ENCODE results near the gene MRPS18A. TPM values are rescaled to one million over a fixed set of nuclear protein-coding genes. Genes with fewer than 3 reads are reported as not detected.

The MRPS18A gene
- total and polyA plus RNA-seq, 9 of the 15 experiments (the other 6 are each of a cell fraction or from before 2014, with no cell fraction given) = 87.5 to 243 (median 125) TPM

DNA sequence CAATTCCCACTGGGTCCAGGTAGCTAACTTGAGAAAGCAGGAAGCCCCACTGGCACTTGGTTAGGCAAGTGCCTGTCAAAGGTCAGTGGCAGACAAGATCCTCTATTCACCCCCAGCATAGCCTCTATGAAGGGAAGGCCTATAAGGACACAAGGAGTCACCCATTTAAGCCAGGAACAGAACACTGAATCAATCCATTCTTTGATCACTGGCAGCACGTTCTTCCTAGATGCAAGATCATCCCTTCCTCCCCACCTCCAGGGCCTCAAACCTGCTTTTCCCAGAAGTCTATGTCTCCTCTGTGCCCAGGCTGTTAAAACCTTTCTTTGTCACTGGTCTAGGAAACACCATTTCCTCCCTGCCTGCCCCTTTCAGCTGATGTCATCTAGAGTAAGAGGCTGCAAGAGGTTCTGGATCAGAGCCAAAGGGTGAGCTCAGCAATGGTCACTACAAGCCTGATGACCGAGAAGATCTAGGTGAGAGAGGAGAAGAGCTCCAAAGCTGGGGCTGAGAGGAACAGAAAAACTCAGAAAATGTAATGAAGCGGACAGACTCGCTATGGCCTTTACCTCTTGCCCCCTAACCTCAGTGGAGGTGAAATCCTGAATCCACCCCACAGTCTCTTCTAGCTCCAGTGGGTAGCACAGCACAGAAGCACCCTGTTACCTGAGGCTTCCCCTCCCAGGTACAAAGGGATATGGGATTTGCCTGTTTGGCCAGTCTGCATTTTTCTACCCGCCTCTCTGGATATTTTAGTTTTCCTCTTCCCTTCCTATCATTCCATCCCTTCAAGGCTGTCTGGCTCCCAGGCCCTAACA lies 60.4 kb downstream of the MRPS18A start (continued):
- TF ChIP-seq, protein P1, sequence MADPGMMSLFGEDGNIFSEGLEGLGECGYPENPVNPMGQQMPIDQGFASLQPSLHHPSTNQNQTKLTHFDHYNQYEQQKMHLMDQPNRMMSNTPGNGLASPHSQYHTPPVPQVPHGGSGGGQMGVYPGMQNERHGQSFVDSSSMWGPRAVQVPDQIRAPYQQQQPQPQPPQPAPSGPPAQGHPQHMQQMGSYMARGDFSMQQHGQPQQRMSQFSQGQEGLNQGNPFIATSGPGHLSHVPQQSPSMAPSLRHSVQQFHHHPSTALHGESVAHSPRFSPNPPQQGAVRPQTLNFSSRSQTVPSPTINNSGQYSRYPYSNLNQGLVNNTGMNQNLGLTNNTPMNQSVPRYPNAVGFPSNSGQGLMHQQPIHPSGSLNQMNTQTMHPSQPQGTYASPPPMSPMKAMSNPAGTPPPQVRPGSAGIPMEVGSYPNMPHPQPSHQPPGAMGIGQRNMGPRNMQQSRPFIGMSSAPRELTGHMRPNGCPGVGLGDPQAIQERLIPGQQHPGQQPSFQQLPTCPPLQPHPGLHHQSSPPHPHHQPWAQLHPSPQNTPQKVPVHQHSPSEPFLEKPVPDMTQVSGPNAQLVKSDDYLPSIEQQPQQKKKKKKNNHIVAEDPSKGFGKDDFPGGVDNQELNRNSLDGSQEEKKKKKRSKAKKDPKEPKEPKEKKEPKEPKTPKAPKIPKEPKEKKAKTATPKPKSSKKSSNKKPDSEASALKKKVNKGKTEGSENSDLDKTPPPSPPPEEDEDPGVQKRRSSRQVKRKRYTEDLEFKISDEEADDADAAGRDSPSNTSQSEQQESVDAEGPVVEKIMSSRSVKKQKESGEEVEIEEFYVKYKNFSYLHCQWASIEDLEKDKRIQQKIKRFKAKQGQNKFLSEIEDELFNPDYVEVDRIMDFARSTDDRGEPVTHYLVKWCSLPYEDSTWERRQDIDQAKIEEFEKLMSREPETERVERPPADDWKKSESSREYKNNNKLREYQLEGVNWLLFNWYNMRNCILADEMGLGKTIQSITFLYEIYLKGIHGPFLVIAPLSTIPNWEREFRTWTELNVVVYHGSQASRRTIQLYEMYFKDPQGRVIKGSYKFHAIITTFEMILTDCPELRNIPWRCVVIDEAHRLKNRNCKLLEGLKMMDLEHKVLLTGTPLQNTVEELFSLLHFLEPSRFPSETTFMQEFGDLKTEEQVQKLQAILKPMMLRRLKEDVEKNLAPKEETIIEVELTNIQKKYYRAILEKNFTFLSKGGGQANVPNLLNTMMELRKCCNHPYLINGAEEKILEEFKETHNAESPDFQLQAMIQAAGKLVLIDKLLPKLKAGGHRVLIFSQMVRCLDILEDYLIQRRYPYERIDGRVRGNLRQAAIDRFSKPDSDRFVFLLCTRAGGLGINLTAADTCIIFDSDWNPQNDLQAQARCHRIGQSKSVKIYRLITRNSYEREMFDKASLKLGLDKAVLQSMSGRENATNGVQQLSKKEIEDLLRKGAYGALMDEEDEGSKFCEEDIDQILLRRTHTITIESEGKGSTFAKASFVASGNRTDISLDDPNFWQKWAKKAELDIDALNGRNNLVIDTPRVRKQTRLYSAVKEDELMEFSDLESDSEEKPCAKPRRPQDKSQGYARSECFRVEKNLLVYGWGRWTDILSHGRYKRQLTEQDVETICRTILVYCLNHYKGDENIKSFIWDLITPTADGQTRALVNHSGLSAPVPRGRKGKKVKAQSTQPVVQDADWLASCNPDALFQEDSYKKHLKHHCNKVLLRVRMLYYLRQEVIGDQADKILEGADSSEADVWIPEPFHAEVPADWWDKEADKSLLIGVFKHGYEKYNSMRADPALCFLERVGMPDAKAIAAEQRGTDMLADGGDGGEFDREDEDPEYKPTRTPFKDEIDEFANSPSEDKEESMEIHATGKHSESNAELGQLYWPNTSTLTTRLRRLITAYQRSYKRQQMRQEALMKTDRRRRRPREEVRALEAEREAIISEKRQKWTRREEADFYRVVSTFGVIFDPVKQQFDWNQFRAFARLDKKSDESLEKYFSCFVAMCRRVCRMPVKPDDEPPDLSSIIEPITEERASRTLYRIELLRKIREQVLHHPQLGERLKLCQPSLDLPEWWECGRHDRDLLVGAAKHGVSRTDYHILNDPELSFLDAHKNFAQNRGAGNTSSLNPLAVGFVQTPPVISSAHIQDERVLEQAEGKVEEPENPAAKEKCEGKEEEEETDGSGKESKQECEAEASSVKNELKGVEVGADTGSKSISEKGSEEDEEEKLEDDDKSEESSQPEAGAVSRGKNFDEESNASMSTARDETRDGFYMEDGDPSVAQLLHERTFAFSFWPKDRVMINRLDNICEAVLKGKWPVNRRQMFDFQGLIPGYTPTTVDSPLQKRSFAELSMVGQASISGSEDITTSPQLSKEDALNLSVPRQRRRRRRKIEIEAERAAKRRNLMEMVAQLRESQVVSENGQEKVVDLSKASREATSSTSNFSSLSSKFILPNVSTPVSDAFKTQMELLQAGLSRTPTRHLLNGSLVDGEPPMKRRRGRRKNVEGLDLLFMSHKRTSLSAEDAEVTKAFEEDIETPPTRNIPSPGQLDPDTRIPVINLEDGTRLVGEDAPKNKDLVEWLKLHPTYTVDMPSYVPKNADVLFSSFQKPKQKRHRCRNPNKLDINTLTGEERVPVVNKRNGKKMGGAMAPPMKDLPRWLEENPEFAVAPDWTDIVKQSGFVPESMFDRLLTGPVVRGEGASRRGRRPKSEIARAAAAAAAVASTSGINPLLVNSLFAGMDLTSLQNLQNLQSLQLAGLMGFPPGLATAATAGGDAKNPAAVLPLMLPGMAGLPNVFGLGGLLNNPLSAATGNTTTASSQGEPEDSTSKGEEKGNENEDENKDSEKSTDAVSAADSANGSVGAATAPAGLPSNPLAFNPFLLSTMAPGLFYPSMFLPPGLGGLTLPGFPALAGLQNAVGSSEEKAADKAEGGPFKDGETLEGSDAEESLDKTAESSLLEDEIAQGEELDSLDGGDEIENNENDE (IDR thresholded peaks at IDR 0.05; ENCODE audit: low read depth, low read length) = no peak
- TF ChIP-seq HDAC1 (IDR thresholded peaks at IDR 0.05) (peak in 1 of 2 experiments; percentile 9; a peak in 1 of 4 replicates), NFXL1 (CRISPR knock-in tag; IDR thresholded peaks at IDR 0.05) (peak; percentile 91; the same call in 1 of the 2 replicates), RFX1 (IDR thresholded peaks at IDR 0.05) (no peak), GTF2A2 (tag; IDR thresholded peaks at IDR 0.05) (peak; percentile 75; the same call in 1 of the 2 replicates), MCM2 (IDR thresholded peaks at IDR 0.05; ENCODE audit: low read depth) (no peak), CHCHD3 (CRISPR knock-in tag; IDR thresholded peaks at IDR 0.05) (no peak), NFE2 (IDR thresholded peaks at IDR 0.05; ENCODE audit: low read depth) (peak; percentile 70)
- TF ChIP-seq, protein P2, sequence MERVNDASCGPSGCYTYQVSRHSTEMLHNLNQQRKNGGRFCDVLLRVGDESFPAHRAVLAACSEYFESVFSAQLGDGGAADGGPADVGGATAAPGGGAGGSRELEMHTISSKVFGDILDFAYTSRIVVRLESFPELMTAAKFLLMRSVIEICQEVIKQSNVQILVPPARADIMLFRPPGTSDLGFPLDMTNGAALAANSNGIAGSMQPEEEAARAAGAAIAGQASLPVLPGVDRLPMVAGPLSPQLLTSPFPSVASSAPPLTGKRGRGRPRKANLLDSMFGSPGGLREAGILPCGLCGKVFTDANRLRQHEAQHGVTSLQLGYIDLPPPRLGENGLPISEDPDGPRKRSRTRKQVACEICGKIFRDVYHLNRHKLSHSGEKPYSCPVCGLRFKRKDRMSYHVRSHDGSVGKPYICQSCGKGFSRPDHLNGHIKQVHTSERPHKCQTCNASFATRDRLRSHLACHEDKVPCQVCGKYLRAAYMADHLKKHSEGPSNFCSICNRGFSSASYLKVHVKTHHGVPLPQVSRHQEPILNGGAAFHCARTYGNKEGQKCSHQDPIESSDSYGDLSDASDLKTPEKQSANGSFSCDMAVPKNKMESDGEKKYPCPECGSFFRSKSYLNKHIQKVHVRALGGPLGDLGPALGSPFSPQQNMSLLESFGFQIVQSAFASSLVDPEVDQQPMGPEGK (CRISPR knock-in tag; IDR thresholded peaks at IDR 0.05; ENCODE audit: borderline replicate concordance) = peak; percentile 67; the same call in 1 of the 2 replicates
- TF ChIP-seq, protein P3, sequence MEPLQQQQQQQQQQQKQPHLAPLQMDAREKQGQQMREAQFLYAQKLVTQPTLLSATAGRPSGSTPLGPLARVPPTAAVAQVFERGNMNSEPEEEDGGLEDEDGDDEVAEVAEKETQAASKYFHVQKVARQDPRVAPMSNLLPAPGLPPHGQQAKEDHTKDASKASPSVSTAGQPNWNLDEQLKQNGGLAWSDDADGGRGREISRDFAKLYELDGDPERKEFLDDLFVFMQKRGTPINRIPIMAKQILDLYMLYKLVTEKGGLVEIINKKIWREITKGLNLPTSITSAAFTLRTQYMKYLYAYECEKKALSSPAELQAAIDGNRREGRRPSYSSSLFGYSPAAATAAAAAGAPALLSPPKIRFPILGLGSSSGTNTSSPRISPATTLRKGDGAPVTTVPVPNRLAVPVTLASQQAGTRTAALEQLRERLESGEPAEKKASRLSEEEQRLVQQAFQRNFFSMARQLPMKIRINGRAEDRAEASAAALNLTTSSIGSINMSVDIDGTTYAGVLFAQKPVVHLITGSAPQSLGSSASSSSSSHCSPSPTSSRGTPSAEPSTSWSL (CRISPR knock-in tag; IDR thresholded peaks at IDR 0.05; ENCODE audit: borderline replicate concordance) = no peak
- TF ChIP-seq, protein P4, sequence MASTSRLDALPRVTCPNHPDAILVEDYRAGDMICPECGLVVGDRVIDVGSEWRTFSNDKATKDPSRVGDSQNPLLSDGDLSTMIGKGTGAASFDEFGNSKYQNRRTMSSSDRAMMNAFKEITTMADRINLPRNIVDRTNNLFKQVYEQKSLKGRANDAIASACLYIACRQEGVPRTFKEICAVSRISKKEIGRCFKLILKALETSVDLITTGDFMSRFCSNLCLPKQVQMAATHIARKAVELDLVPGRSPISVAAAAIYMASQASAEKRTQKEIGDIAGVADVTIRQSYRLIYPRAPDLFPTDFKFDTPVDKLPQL (IDR thresholded peaks at IDR 0.05; ENCODE audit: extremely low read depth, insufficient read length) = peak; percentile 58
